ENCODE measurements around the gene SLC2A9. TPM values are rescaled to one million over a fixed set of nuclear protein-coding genes. Genes with fewer than 3 reads are reported as not detected.

Gene SLC2A9
- total and polyA plus RNA-seq, 7 donors, result 0.92 to 6.7 (median 5.2) TPM; not detected in 1

DNA sequence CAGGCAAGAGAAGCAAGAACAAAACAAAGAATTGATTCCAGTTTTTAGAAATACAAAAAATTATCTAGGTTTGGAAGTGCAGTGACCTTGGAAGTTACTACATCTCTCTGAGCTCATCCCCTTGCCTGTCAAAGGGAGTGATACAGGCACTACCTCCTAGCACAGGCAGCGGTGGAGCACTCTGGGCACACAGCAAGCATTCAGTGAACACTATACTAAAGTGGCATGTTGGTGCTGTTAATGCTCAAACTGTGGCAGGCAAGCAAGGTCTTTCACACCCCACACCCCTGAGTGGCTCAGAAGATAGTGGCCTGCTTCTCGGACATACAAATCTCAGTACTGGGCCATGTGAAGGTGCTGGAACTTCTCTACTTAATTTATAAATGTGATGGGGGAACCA lies 188.7 kb downstream of the SLC2A9 start:
- H3K36me3 ChIP-seq, result no peaks in the 10 kb centered on the region
- 92 to 94% methylated on average over 2 of the region's 2 CpGs for WGBS, 2 donors
- intact Hi-C loops (cut with DNase I), result no loop called here
- no peaks in the 10 kb centered on the region for H3K9me3 ChIP-seq
- no peak overlapping the region for H3K4me3 ChIP-seq
- no peak for DNase-seq
- no peaks in the 10 kb centered on the region for H3K4me1 ChIP-seq
- H3K27me3 ChIP-seq, result no peaks in the 10 kb centered on the region
- no peak for TF ChIP-seq POLR2AphosphoS5 (IDR thresholded peaks at IDR 0.05)
- TF ChIP-seq POLR2A (IDR thresholded peaks at IDR 0.05), result no peak
- TF ChIP-seq, protein P1, sequence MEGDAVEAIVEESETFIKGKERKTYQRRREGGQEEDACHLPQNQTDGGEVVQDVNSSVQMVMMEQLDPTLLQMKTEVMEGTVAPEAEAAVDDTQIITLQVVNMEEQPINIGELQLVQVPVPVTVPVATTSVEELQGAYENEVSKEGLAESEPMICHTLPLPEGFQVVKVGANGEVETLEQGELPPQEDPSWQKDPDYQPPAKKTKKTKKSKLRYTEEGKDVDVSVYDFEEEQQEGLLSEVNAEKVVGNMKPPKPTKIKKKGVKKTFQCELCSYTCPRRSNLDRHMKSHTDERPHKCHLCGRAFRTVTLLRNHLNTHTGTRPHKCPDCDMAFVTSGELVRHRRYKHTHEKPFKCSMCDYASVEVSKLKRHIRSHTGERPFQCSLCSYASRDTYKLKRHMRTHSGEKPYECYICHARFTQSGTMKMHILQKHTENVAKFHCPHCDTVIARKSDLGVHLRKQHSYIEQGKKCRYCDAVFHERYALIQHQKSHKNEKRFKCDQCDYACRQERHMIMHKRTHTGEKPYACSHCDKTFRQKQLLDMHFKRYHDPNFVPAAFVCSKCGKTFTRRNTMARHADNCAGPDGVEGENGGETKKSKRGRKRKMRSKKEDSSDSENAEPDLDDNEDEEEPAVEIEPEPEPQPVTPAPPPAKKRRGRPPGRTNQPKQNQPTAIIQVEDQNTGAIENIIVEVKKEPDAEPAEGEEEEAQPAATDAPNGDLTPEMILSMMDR (IDR thresholded peaks at IDR 0.05), result no peak
- no peak for TF ChIP-seq EP300 (IDR thresholded peaks at IDR 0.05)
- no peak overlapping the region for H3K27ac ChIP-seq

DNA sequence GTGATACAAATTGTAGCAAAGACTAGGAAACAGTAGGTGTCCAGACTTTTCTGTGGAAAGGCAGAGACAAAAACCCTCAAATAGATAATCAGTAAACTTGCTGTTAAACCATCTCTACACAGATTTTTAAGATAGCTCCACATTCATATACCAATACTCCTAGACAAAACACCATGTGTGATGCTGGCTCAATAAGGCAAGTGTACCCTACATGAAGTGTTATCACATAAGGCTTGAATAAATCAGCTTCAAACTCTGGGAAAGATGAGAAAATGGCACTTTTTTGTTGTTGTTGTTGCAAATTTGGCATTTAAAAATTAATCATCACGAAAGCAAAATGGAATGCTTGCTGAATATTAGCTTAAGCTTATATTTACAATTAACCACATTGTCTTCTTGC lies 194.7 kb downstream of the SLC2A9 start:
- no peak for DNase-seq
- intact Hi-C loops (cut with DNase I), result no loop called here
- WGBS, 2 donors, result 95% methylated on average over 1 of the region's 1 CpG

DNA sequence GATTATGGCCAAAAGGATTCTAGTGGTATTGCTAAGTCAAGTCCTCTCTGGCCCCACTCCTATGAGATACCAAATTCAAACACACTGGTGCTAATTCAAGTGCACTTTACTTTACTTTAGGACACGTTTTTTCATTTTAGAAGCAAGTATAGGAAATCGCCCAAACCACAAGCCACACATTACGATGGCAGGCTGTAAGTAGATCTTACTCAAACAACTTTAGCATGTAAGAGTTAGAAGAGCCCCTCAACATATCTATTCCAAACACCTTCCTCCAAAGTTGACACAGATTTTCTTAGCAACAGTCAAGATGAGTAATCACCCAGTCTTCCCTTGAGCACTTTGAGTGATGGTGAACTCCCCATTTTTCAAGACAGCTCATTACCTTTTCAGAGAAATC lies 196.2 kb downstream of the SLC2A9 start:
- Histone ChIP-seq H3K27ac (no peak overlapping the region), H3K36me3 (no peaks in the 10 kb centered on the region), H3K27me3 (no peaks in the 10 kb centered on the region), H3K9me3 (no peaks in the 10 kb centered on the region), H3K4me3 (no peak overlapping the region), H3K4me1 (no peaks in the 10 kb centered on the region)
- whole genome bisulfite sequencing, 2 donors, result 45 to 86% methylated on average over 3 of the region's 3 CpGs
- DNase-seq, result no peak
- intact Hi-C loops (cut with DNase I), result no loop called here
- TF ChIP-seq POLR2A (IDR thresholded peaks at IDR 0.05), result no peak
- TF ChIP-seq EP300 (IDR thresholded peaks at IDR 0.05), result no peak
- no peak for TF ChIP-seq POLR2AphosphoS5 (IDR thresholded peaks at IDR 0.05)
- TF ChIP-seq, protein P1 (IDR thresholded peaks at IDR 0.05), result no peak

More for the DNA sequence above, 194.7 kb downstream of the SLC2A9 start:
- H3K4me3 ChIP-seq, result no peak overlapping the region
- no peaks in the 10 kb centered on the region for H3K9me3 ChIP-seq
- H3K27me3 ChIP-seq, result no peaks in the 10 kb centered on the region
- no peaks in the 10 kb centered on the region for H3K36me3 ChIP-seq
- H3K4me1 ChIP-seq, result no peaks in the 10 kb centered on the region
- no peak overlapping the region for H3K27ac ChIP-seq
- no peak for TF ChIP-seq EP300 (IDR thresholded peaks at IDR 0.05)
- TF ChIP-seq POLR2AphosphoS5 (IDR thresholded peaks at IDR 0.05), result no peak
- TF ChIP-seq, protein P1 (IDR thresholded peaks at IDR 0.05), result no peak
- TF ChIP-seq POLR2A (IDR thresholded peaks at IDR 0.05), result no peak

DNA sequence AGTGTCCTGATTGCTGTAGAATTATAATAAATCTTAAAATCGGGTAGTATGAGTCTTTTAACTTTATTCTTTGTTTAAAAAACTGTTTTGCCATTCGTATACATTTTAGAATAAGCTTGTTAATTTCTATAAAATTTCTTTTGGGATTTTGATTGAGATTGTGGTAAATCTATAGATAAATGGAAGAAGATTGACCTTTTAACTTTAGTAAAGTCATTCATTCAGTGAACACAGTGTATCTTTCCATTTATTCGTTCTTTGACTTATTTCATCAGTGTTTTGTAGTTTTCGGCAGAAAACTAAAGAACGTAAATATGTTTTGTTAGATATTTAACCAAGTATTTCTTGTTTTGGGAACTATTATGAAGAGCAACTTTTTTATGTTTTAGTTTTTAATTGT lies 201.0 kb downstream of the SLC2A9 start:
- DNase-seq, result no peak
- no peak for TF ChIP-seq POLR2A (IDR thresholded peaks at IDR 0.05)
- TF ChIP-seq, protein P1 (IDR thresholded peaks at IDR 0.05), result no peak
- no peak for TF ChIP-seq POLR2AphosphoS5 (IDR thresholded peaks at IDR 0.05)
- Histone ChIP-seq H3K4me3 (no peak overlapping the region), H3K27ac (no peak overlapping the region), H3K4me1 (no peaks in the 10 kb centered on the region), H3K9me3 (peaks cover 0 to 3% (median 0%) of the 10 kb centered on the region in 4 donors), H3K36me3 (no peaks in the 10 kb centered on the region), H3K27me3 (no peaks in the 10 kb centered on the region)
- 73 to 74% methylated on average over 5 of the region's 5 CpGs for WGBS, 2 donors
- intact Hi-C loops (cut with DNase I), result no loop called here

DNA sequence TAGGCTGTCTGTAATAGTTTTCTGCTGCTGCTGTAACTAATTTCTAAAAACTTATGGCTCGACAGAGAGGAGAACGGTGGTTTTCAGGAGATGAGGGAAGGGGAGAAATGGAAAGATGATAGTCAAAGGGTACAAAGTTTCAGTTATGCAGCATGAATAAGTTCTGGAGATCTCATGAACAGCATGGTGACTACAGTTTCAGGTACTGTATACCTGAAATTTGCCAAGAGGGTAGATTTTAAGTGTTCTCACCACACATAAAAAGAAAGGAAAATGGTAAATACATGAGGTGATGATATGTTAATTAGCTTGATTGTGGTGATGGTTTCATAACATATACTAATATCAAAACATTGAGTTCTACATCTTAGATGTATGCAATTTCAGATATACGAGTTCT lies 205.0 kb downstream of the SLC2A9 start:
- H3K4me3 ChIP-seq, result no peak overlapping the region
- no peaks in the 10 kb centered on the region for H3K36me3 ChIP-seq
- no peaks in the 10 kb centered on the region for H3K4me1 ChIP-seq
- DNase-seq, result no peak
- peaks cover 0 to 3% (median 0%) of the 10 kb centered on the region in 4 donors for H3K9me3 ChIP-seq
- intact Hi-C loops (cut with DNase I), result no loop called here
- WGBS, 2 donors, result 87 to 89% methylated on average over 3 of the region's 3 CpGs
- TF ChIP-seq, protein P1 (IDR thresholded peaks at IDR 0.05), result no peak
- no peak for TF ChIP-seq POLR2AphosphoS5 (IDR thresholded peaks at IDR 0.05)
- TF ChIP-seq EP300 (IDR thresholded peaks at IDR 0.05), result no peak
- TF ChIP-seq POLR2A (IDR thresholded peaks at IDR 0.05), result no peak
- H3K27me3 ChIP-seq, result no peaks in the 10 kb centered on the region
- no peak overlapping the region for H3K27ac ChIP-seq
